Tongue (tissue), 2 donors: ENCODE measurements around the gene GMFB. TPM values are rescaled to one million over a fixed set of nuclear protein-coding genes. Genes with fewer than 3 reads are reported as not detected.

Experiments used
- DNase-seq: peaks from one replicate; pipeline ENCODE4 v3.0.0-alpha.2; 2015
- total RNA-seq: library from RNA; depleted of rRNA; stranded (reverse); fragments of >200 nt; gene quantifications from one replicate; pipeline ENCODE4 v1.2.3, GENCODE V29; 2014

GMFB gene
- total RNA-seq, 1 donor from 2014 or later, result 84.5 TPM

- no peak for DNase-seq
Measured at GRCh38 chr14:54425068-54425467, 63.7 kb downstream of the GMFB start.

Other genes with a start within 250 kb of the GMFB start
- 34.8 TPM for gene CDKN3, start 92.0 kb downstream of the GMFB start, total RNA-seq
- 230 TPM for gene CNIH1, start 47.6 kb downstream of the GMFB start, total RNA-seq
- 21.0 TPM for gene CGRRF1, start 20.9 kb upstream of the GMFB start, total RNA-seq
- 95.8 TPM for gene SAMD4A, start 78.1 kb upstream of the GMFB start, total RNA-seq